Measurements from ENCODE around the gene DDT.
A peak's percentile ranks its signal among the peaks of the same experiment; 100 is the strongest.
"Not testable (repeated sequence)": the region's sequence is repeated elsewhere in the genome, so short reads cannot be mapped to it uniquely, and the experiment has no call there.

The DDT gene

DNA sequence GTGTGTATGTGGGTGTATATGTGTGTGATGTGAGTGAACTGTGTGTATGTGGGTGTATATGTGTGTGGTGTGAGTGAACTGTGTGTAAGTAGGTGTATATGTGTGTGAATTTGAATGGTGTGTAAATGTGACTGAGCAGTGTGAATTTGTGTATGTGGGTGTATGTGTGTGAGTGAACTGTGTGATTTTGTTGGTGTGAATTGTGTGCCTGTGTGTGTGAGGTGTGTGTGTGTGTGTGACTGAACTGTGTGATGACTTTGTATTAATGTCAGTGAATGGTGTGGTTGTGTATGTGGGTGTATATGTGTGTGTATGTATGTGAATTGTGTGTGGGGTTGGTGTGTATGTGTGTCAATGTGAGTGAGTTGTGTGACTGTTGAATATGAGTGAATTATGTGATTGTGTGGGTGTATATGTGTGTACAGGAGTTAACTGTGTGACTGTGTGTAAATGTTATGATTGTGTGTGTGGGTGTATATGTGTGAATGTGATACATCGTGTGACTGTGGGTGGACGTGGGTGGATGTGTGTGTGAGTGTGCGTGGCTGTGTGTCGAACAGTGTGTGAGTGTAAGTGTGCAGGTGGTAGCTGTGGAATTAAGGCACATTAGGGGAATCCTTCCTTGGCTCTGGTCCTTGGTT is 12.4 kb upstream of the DDT start:
- FAIRE-seq = not testable (repeated sequence)

- FAIRE-seq = not testable (repeated sequence)
These were observed 11.8 kb upstream of the DDT start for GRCh38 chr22:23986089-23986488.

GRCh38 chr22:23984430-23984829 is 10.2 kb upstream of the DDT start:
- FAIRE-seq = no peak

DNA sequence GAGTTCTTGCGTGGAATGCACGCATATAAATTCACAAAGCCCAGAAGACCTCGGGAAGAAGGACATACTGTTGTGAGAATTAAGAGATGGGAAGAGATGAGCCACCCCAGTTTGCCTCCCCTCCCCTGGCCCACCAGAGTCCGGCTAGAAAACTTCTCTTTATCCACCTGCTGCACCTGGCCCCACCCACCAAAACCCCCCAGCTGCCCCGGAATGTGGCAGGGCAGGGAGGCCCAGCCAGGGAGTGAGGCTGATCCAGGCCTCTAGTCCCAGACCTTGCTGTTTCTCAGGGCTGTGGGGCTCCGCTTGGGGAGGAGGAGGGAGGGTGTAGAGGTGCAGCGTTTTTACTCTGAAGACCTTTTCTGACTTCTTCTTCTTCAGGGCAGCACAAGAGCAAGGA is 6.3 kb upstream of the DDT start:
- not testable (repeated sequence) for FAIRE-seq

GRCh38 chr22:23979557-23980240 is 5.5 kb upstream of the DDT start, which contains the start of gene GSTT2:
GSTT2 (plus strand) TSS chr22:23980134.
- not testable (repeated sequence) for FAIRE-seq

- not testable (repeated sequence) for FAIRE-seq
These were observed 3.1 kb upstream of the DDT start for GRCh38 chr22:23977304-23977703.

- not testable (repeated sequence) for FAIRE-seq
These were observed 653 bp upstream of the DDT start for GRCh38 chr22:23974836-23975352.

- not testable (repeated sequence) for FAIRE-seq
These were observed 2.3 kb downstream of the DDT start for GRCh38 chr22:23971927-23972326.

DNA sequence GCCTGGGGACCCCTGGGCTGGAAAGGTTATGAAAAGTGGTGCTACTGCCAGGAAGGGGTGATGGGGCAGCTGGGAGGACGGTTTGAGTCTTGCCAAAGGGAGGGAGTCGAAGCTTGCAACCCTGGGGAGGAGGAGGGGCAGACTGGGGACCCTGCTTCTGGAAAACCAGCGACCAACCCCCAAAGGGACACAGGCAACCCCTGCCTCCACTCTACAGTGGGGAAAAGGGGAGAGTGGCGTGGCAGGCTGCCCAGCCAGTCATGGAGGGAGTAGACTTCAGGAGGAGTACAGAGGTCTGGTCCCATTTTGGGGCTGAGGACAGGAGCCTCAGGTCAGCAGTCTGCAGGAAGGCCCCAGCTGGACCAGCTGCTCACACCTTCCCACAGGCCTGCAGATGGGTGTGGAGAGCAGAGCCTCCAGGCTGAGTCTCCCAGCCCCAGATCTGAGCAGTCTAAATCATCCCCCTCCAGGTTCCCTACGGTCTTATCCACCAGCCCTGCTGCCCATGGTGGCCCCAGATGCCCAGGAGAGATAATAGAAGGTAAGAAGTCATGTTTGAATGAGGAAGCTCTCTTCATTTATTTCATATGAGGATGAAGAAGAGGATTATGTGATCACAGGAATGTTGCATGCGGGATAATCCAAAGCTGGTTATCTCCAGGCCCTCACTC is 3.3 kb downstream of the DDT start:
- no peak for FAIRE-seq

DNA sequence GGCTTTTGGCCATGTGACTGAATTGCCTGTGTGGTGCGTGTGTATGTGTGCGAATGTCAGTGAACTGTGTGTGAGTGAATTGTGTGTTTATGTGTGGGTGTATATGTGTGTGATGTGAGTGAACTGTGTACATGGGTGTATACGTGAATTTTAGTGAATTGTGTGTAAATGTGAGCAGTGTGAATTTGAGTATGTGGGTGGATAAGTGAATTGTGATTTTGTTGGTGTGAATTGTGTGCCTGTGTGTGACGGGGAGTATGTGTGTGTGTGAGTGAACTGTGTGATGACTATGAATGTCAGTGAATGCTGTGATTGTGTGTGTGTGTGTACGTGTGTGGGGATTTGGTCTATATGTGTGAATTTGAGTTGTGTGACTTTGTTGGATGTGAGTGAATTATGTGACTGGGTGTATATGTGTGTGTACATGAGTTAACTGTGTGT is 4.0 kb downstream of the DDT start:
- FAIRE-seq = no peak

- FAIRE-seq = no peak
These were observed 5.2 kb downstream of the DDT start for GRCh38 chr22:23969071-23969470.

DNA sequence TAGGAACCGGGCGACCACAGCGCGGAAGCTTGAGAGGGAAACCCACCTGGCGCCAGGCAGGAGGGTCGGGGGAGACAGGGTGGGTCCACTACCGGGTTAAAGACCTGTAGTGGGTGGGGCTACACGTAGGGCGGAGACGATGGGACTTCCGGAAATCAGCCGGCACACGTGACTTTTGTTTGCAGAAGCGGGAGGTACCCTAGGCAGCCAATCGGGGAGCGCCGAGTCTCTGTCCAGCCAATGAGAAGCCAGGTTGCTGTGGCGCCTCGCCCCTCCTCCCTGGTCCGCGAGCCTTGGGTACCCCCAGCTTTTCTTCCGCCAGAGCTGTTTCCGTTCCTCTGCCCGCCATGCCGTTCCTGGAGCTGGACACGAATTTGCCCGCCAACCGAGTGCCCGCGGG is 7.7 kb downstream of the DDT start, which contains the start of gene DDTL:
Gene DDTL, plus strand, starts transcription at position 321 of the 400 bp plus-strand sequence. Its CDS starts 27 bp downstream, at position 348.
- FAIRE-seq = peak; percentile 88

- FAIRE-seq = not testable (repeated sequence)
These were observed 8.1 kb downstream of the DDT start for GRCh38 chr22:23966094-23966493.

DNA sequence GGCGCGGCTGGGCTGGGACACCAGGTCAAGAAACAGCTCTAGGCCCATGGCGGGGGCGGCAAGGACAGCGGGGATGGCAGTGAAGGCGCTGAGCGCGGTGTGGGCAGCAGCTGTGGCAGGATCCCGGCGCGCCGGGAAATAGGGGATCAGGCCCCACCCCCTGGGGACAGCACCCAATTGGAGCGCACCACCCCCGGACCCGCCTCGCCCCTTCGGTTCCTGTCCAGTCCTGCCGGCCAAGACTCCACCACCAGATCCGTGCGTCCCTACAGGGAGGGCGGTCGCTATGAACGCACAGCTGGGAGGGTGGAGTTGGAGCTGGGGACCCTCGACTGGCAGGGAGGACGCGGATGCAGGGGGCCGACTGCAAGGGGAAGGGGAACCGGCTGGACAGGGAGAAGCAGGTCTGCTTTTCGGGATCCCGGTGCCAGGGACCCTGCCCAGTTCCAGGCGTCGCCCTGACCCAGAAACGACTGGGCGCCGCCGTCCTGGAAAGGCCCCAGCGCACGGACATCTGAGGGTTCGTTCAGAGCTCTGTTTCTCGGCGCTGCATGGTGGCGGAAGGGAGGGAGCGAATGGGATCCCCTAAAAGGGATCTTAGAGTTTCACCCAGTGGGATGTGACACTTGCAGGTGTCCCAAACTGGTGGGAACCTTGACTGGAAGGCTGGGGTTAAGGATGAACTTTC is 13.0 kb downstream of the DDT start, which contains the start of gene GSTT2B:
Gene GSTT2B, minus strand, starts transcription at position 112 of the 688 bp plus-strand sequence. Its CDS starts 64 bp downstream, at position 48.
- FAIRE-seq = not testable (repeated sequence)

GRCh38 chr22:23956301-23956900 is 17.8 kb downstream of the DDT start:
- not testable (repeated sequence) for FAIRE-seq

DNA sequence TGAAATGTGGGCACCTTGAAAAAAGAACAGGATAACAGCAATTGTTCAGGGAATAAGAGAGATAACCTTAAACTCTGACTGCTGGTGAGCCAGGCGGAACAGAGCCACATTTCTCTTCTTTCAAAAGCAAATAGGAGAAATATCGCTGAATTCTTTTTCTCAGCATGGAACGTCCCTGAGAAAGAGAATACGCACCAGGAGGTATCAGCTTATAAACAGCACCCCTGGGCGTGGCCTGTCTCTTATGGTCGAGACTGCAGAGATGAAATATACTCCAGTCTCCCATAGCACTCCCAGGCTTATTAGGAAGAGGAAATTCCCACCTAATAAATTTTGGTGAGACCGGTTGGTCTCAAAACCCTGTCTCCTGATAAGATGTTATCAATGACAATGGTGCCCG is 18.4 kb downstream of the DDT start:
- FAIRE-seq = not testable (repeated sequence)

- FAIRE-seq = not testable (repeated sequence)
These were observed 19.3 kb downstream of the DDT start for GRCh38 chr22:23954991-23955305.

DNA sequence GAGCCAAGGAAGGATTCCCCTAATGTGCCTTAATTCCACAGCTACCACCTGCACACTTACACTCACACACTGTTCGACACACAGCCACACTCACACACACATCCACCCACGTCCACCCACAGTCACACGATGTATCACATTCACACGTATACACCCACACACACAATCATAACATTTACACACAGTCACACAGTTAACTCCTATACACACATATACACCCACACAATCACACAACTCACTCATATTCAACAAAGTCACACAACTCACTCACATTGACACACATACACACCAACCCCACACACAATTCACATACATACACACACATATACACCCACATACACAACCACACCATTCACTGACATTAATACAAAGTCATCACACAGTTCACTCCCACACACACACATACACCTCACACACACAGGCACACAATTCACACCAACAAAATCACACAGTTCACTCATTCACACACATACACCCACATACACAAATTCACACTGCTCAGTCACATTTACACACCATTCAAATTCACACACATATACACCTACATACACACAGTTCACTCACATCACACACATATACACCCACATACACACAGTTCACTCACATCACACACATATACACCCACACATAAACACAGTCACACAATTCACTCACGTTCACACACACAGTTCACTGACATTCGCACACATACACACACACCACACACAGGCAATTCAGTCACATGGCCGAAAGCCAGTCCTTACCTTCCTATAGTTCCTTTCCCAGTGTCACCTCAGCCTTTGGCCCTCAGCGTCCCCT is 19.8 kb downstream of the DDT start:
- FAIRE-seq = not testable (repeated sequence)

- not testable (repeated sequence) for FAIRE-seq
These were observed 20.8 kb downstream of the DDT start for GRCh38 chr22:23953485-23953884.

DNA sequence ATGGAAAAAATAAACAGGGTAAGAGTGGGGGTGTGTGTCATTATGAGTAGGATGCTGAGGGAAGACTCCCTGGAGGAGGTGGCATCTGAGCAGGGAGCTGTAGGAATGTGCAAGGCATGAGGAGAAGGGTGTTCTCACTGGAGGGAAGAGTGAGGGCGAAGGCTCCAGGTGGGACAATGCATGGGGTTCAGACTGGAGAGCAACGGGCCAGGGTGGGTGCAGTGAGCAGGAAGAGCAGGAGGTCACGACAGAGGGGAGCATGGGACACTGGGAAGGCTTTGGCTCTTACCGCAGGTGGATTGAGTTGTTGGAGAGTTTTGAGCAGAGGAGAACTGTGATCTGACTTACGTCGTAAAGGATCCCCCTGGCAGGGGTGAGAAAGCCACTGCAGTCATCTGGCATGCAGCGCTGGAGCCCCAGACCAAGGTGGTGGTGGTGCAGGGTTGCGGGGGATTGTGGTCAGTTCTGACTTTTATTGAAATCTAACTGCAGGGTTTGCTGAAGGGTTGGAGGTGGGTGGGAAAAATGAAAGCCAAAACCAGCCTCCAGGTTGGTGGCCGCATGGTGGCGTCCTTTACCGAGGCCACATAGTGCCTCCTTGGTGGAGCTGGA is 21.3 kb downstream of the DDT start:
- not testable (repeated sequence) for FAIRE-seq

- not testable (repeated sequence) for FAIRE-seq
These were observed 22.9 kb downstream of the DDT start for GRCh38 chr22:23951383-23951782.
